Endothelial cell of umbilical vein (primary cell): ENCODE measurements around the gene GABRA4. TPM values are rescaled to one million over a fixed set of nuclear protein-coding genes. Genes with fewer than 3 reads are reported as not detected.

Source experiments
- BruUV-seq: library from RNA; stranded (reverse); fragments of 400-500 nt; replicated peaks from 2 replicates; lab custom pipeline; 2021; lab: Mats Ljungman, UMichigan
- CTCF ChIA-PET: fragments of 300-600, 350-600 bp; sonication (Branson Sonifier 250); formaldehyde crosslinking; loops from one replicate; lab custom pipeline; 2021; ENCODE audit warnings: antibody characterized with exemption, inconsistent platforms; lab: Charles Lee
- POLR2A ChIA-PET: fragments of 300-600, 350-600 bp; sonication (Branson Sonifier 250); formaldehyde crosslinking; loops from one replicate; lab custom pipeline; 2021; ENCODE audit warnings: antibody characterized with exemption, inconsistent platforms; lab: Charles Lee
- DNase-seq: peaks from one replicate; pipeline ENCODE4 v3.0.0-alpha.2; 2011; ENCODE audit warnings: low read depth, low spot score
- FAIRE-seq: peaks from 2 replicates; lab custom pipeline; 2011; peaks lifted over from hg19 to GRCh38; lab: Jason Lieb, UNC
- H2AFZ ChIP-seq: 2 replicates; pipeline ENCODE4 v1.6.0; 2012; ENCODE audit warnings: low read depth, low read length, control low read depth, inconsistent platforms
- H3K27ac ChIP-seq: 2 replicates; pipeline ENCODE4 v1.5.1; 2011; ENCODE audit warnings: low read depth, mild to moderate bottlenecking, control low read depth, low read length, moderate library complexity; ENCODE audit not compliant: insufficient read depth
- H3K27me3 ChIP-seq, 2 experiments: 2 replicates each; pipeline versions ENCODE4 v1.6.0 to v1.6.1; 2011; ENCODE audit warnings: low read length in 2 of 2, mixed read lengths in 1 of 2; ENCODE audit not compliant: control insufficient read depth in 2 of 2, insufficient read depth in 2 of 2
- H3K36me3 ChIP-seq, 2 experiments: 2 replicates in 1 of 2; 3 replicates in 1 of 2; pipeline ENCODE4 v1.5.1; 2011; ENCODE audit warnings: low read length in 2 of 2, mild to moderate bottlenecking in 1 of 2, moderate library complexity in 1 of 2; ENCODE audit not compliant: control insufficient read depth in 2 of 2, insufficient read depth in 2 of 2; ENCODE audit errors: extremely low read depth in 1 of 2
- H3K4me1 ChIP-seq: 3 replicates; pipeline ENCODE4 v1.5.1; 2011; ENCODE audit warnings: mild to moderate bottlenecking, low read length; ENCODE audit not compliant: control insufficient read depth, insufficient read depth; ENCODE audit errors: extremely low read depth
- H3K4me2 ChIP-seq: 2 replicates; pipeline ENCODE4 v1.6.1; 2011; ENCODE audit warnings: low read length, control low read depth, mixed read lengths; ENCODE audit not compliant: insufficient read depth
- H3K4me3 ChIP-seq, 3 experiments: fragments of 200-600 bp in 1 of 3; sonication (generic), shearing (Covaris generic) in 1 of 3; replicated peaks in 1 of 3; 2 replicates each; pipeline ENCODE4 v1.5.1; 2011 to 2016; ENCODE audit warnings: control low read depth in 3 of 3, low read length in 3 of 3, mild to moderate bottlenecking in 2 of 3, inconsistent platforms in 1 of 3, low read depth in 1 of 3, moderate library complexity in 1 of 3; ENCODE audit not compliant: insufficient read depth in 1 of 3
- H3K79me2 ChIP-seq: 2 replicates; pipeline ENCODE4 v1.6.0; 2012; ENCODE audit warnings: low read length, inconsistent platforms; ENCODE audit not compliant: control insufficient read depth, insufficient read depth
- H3K9ac ChIP-seq: replicated peaks from 2 replicates; pipeline ENCODE3; 2011; ENCODE audit warnings: low read length, control low read depth; ENCODE audit not compliant: insufficient read depth; ENCODE audit errors: extremely low read depth
- H3K9me1 ChIP-seq: replicated peaks from 3 replicates; pipeline ENCODE4 v1.6.0; 2011; ENCODE audit warnings: mild to moderate bottlenecking, low read length; ENCODE audit not compliant: control insufficient read depth, insufficient read depth; ENCODE audit errors: extremely low read depth
- H3K9me3 ChIP-seq: replicated peaks from 2 replicates; pipeline ENCODE4 v1.5.1; 2012; ENCODE audit warnings: low read length, inconsistent platforms; ENCODE audit not compliant: control insufficient read depth, insufficient read depth
- H4K20me1 ChIP-seq: replicated peaks from 2 replicates; pipeline ENCODE3; 2011; ENCODE audit warnings: mild to moderate bottlenecking, low read length; ENCODE audit not compliant: control insufficient read depth, insufficient read depth; ENCODE audit errors: extremely low read depth
- EZH2 ChIP-seq: IDR thresholded peaks from 2 replicates; pipeline ENCODE4 v1.6.1; 2012; ENCODE audit warnings: borderline replicate concordance, low read depth, mild to moderate bottlenecking, moderate library complexity, low read length, inconsistent platforms; ENCODE audit not compliant: severe bottlenecking
- FOS ChIP-seq: IDR thresholded peaks from 2 replicates; pipeline ENCODE4 v1.6.1; 2011; ENCODE audit warnings: mild to moderate bottlenecking, low read length, moderate library complexity, borderline replicate concordance; ENCODE audit not compliant: insufficient read depth
- GATA2 ChIP-seq: IDR thresholded peaks from 2 replicates; pipeline ENCODE4 v1.7.0; 2011; ENCODE audit warnings: low read depth, mild to moderate bottlenecking, moderate library complexity, mixed read lengths, low read length; ENCODE audit not compliant: insufficient read length, insufficient read depth
- JUN ChIP-seq: IDR thresholded peaks from 2 replicates; pipeline ENCODE4 v1.6.1; 2011; ENCODE audit warnings: borderline replicate concordance, low read depth; ENCODE audit not compliant: insufficient read length, insufficient read depth
- MYC ChIP-seq: IDR thresholded peaks from one replicate; pipeline ENCODE4 v1.6.1; 2011; ENCODE audit warnings: mild to moderate bottlenecking, low read depth, low read length
- POLR2A ChIP-seq: IDR thresholded peaks from 2 replicates; pipeline ENCODE4 v1.6.1; 2012; ENCODE audit warnings: low read depth, mild to moderate bottlenecking, control low read depth, low read length
- POLR2AphosphoS5 ChIP-seq: IDR thresholded peaks from 2 replicates; pipeline ENCODE4 v1.6.1; 2012; ENCODE audit warnings: low read depth, mild to moderate bottlenecking, control low read depth, low read length, moderate library complexity; ENCODE audit not compliant: insufficient read depth
- dilution Hi-C: fragments of 300-500 bp; cut with MboI; formaldehyde crosslinking; loops from one replicate; pipeline ENCODE4 v1.15.0; 2019; ENCODE audit warnings: low sequenced_read_pairs; ENCODE audit not compliant: extremely low pct_ligation_motif_present
- intact Hi-C: fragments of 100-400 bp; cut with micrococcal nuclease; formaldehyde crosslinking; loops from one replicate; pipeline ENCODE4 v1.10.0; 2022
- polyA plus RNA-seq, 4 experiments: library from polyadenylated mRNA; depleted of rRNA in 3 of 4; stranded (reverse) in 3 of 4; unstranded in 1 of 4; fragments of >200 nt; gene quantifications; 2 replicates each; pipeline versions ENCODE4 v1.2.1 to v1.2.3, GENCODE V29; 2011 to 2012; ENCODE audit warnings: missing spikeins in 1 of 4
- total RNA-seq: library from RNA; stranded (reverse); gene quantifications from 2 replicates; pipeline ENCODE4 v1.2.3, GENCODE V29; 2021
- TF ChIP-seq, protein P1 (sequence below): IDR thresholded peaks from 2 replicates; pipeline ENCODE4 v1.6.1; 2011; ENCODE audit not compliant: insufficient read depth, insufficient read length
- TF ChIP-seq, protein P2 (sequence below), 2 donors: IDR thresholded peaks; 1 replicate in 1 of 2; 2 replicates in 1 of 2; pipeline ENCODE4 v1.5.1; 2011; ENCODE audit warnings: low read length in 2 of 2, mild to moderate bottlenecking in 2 of 2, moderate library complexity in 2 of 2, control low read depth in 1 of 2, inconsistent platforms in 1 of 2, low read depth in 1 of 2; ENCODE audit not compliant: insufficient read depth in 1 of 2; ENCODE audit errors: extremely low read depth in 1 of 2

The GABRA4 gene
- total and polyA plus RNA-seq, 2 donors (not counting 3 experiments of a cell fraction or from before 2014, with no cell fraction given) = not detected

DNA sequence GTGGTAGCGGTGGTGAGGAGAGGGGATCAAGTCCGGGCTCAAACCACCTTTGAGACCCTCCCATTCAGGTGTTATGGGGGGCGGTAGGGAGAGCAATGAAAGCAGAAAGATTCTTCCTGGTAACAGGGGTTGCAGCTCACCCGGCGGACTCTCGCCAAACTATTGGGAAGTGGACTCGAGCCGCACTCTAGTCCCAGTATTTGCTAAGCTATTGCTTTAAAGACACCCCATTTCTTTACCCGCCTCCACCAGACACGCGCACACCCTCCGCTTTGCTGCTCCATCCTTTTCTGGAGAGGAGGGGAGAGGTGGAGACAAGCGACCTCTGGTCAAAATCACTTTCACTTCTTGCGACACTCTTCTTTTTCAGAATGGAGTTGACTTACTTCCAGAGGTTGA lies 625 bp upstream of the GABRA4 start:
- Histone ChIP-seq H3K4me2 (no peak overlapping the region), H3K4me1 (no peaks in the 10 kb centered on the region), H3K36me3 (no peaks in the 10 kb centered on the region), H3K27me3 (peaks cover 23 to 40% of the 10 kb centered on the region in 2 experiments), H3K9me3 (no peaks in the 10 kb centered on the region), H3K79me2 (no peaks in the 10 kb centered on the region), H3K27ac (no peak overlapping the region), H2AFZ (no peak overlapping the region), H3K9ac (no peak overlapping the region), H3K9me1 (no peaks in the 10 kb centered on the region), H3K4me3 (no peak overlapping the region), H4K20me1 (no peaks in the 10 kb centered on the region)
- CTCF ChIA-PET = interaction anchor here (1.0 kb wide), 1 partner anchor 129 kb away, joined by 3 read pairs; no protein-coding TSS in a partner anchor
- dilution Hi-C loops (no loop called here), intact Hi-C loops (no loop called here)
- BruUV-seq = no TSS peak
- TF ChIP-seq POLR2A (no peak), EZH2 (peak; percentile 14), FOS (no peak)
- DNase-seq (no peak), FAIRE-seq (no peak)
- POLR2A ChIA-PET = no interaction called here

DNA sequence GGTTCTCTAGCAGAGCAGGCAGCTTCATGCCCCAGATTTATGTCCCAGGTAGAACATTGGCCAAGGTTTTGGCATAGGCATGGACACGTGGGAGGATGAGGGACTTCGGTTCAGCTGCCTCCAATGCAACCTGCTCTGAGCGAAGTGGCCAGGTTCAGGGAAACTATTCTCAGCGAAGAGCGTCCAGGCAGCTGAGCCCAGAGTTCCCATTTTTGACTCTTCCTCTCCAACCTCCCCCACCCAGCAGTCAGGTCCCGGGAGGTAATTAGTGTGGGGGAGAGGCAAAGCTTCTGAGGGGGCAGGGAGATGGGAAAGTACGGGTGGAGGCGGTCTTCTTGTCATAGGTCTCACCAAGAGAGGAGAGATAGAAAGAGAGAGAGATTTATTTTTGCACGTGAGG lies 1.0 kb downstream of the GABRA4 start:
- Histone ChIP-seq H2AFZ (no peak overlapping the region), H3K36me3 (no peaks in the 10 kb centered on the region), H3K9me1 (no peaks in the 10 kb centered on the region), H3K27me3 (peaks cover 23 to 39% of the 10 kb centered on the region in 2 experiments), H3K79me2 (no peaks in the 10 kb centered on the region), H4K20me1 (no peaks in the 10 kb centered on the region), H3K4me1 (no peaks in the 10 kb centered on the region), H3K4me3 (no peak overlapping the region), H3K4me2 (no peak overlapping the region), H3K9ac (no peak overlapping the region), H3K9me3 (no peaks in the 10 kb centered on the region), H3K27ac (no peak overlapping the region)
- dilution Hi-C loops = no loop called here
- FAIRE-seq (no peak), DNase-seq (no peak)
- intact Hi-C loops = no loop called here
- no TSS peak for BruUV-seq
- TF ChIP-seq, protein P1, sequence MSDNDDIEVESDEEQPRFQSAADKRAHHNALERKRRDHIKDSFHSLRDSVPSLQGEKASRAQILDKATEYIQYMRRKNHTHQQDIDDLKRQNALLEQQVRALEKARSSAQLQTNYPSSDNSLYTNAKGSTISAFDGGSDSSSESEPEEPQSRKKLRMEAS = no peak
- TF ChIP-seq POLR2A = no peak
- no peak for TF ChIP-seq JUN
- TF ChIP-seq, protein P2, sequence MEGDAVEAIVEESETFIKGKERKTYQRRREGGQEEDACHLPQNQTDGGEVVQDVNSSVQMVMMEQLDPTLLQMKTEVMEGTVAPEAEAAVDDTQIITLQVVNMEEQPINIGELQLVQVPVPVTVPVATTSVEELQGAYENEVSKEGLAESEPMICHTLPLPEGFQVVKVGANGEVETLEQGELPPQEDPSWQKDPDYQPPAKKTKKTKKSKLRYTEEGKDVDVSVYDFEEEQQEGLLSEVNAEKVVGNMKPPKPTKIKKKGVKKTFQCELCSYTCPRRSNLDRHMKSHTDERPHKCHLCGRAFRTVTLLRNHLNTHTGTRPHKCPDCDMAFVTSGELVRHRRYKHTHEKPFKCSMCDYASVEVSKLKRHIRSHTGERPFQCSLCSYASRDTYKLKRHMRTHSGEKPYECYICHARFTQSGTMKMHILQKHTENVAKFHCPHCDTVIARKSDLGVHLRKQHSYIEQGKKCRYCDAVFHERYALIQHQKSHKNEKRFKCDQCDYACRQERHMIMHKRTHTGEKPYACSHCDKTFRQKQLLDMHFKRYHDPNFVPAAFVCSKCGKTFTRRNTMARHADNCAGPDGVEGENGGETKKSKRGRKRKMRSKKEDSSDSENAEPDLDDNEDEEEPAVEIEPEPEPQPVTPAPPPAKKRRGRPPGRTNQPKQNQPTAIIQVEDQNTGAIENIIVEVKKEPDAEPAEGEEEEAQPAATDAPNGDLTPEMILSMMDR (IDR thresholded peaks at IDR 0.05; ENCODE audit: extremely low read depth in 1 of 2, insufficient read depth in 1 of 2, low read depth in 1 of 2, low read length in 2 of 2) = no peak
- TF ChIP-seq GATA2 = no peak
- no peak for TF ChIP-seq MYC
- no peak for TF ChIP-seq FOS
- TF ChIP-seq POLR2AphosphoS5 = no peak
- no peak for TF ChIP-seq EZH2
- ChIA-PET POLR2A (no interaction called here), CTCF (no interaction called here)
